ENCODE data around the gene CCNJL. TPM values are rescaled to one million over a fixed set of nuclear protein-coding genes. Genes with fewer than 3 reads are reported as not detected.

CCNJL gene
- polyA plus RNA-seq (2011; rRNA removed) (16.2 and 16.8 TPM in 2 replicates), polyA plus RNA-seq (2017; fragmentation: RNase III; extraction: RNeasy Plus Mini Kit Qiagen cat#74134 plus additional on column Dnase treatment) (6.6 to 8.4 TPM (median 7.4 TPM) in 3 replicates), polyA minus RNA-seq (2011; rRNA and poly(A)+ RNA removed) (21.0 and 23.0 TPM in 2 replicates)
- 12.6 and 14.8 TPM in 2 replicates for polyA plus RNA-seq (2012; cell fraction: cytosol; rRNA removed)
- 8.7 and 12.7 TPM in 2 replicates for polyA plus RNA-seq (2012; cell fraction: nucleus; rRNA removed)

DNA sequence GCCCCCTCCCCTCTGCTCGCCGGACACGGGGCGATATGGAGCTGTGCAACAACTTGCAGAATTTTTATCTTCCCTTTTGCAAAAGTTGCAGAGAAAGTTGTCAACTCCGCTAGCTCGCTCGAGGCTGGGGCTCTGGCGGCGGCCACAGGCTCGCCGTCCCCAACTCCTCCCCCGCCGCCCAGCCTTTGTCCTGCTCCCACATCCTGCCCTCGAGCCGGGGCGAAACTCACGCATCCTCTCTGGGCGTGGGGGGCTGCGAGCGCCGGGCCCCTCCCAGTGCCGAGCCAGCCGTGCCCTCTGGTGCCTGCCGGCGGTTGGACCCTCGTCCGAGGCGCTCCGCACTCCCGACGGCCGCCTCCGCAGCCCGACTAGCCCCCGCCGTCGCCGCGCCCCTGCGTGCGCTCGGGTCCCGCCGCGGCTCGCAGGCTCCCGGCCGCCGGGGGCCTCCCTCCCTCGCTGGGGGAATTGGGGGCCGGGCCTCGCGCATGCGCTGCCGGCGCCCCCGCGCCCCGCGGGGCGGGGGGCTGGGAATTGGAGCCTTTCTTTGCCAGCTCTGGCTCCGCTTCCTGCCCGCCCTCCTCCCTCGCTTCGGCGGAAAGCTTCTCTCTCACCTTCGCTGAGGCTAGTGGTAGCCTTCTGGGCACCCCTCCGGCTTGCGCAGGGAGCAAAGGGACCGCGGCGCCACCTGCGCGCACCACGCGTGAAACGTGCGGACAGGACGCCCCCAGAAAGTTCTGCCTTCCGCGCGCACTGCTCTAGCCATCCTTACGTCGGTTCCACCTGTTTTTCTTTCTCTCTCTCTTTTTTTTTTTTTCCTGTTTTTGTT is at the start of gene CCNJL:
TSS of gene CCNJL (minus strand) at position 431 of the 826 bp plus-strand sequence. CDS start 641 bp downstream, outside the sequence.
- TF ChIP-seq SMC3 (IDR thresholded peaks at IDR 0.05): no peak
- TF ChIP-seq POLR2AphosphoS2 (conservative IDR thresholded peaks at IDR 0.05; ENCODE audit: low read length): no peak
- no peak for TF ChIP-seq RAD21 (conservative IDR thresholded peaks at IDR 0.05 in 1 of 2, IDR thresholded peaks at IDR 0.05 in 1 of 2)
- TF ChIP-seq HOXA7 (CRISPR knock-in tag; IDR thresholded peaks at IDR 0.05): no peak
- TF ChIP-seq TFCP2L1 (CRISPR knock-in tag; IDR thresholded peaks at IDR 0.05): no peak
- TF ChIP-seq HMGXB4 (CRISPR knock-in tag; IDR thresholded peaks at IDR 0.05; ENCODE audit: borderline replicate concordance): no peak
- 0 out of 2 replicates have a peak, but pooled peaks have one; percentile 36 for TF ChIP-seq PHF8 (IDR thresholded peaks at IDR 0.05; ENCODE audit: borderline replicate concordance, low read depth)
- TF ChIP-seq, protein P1, sequence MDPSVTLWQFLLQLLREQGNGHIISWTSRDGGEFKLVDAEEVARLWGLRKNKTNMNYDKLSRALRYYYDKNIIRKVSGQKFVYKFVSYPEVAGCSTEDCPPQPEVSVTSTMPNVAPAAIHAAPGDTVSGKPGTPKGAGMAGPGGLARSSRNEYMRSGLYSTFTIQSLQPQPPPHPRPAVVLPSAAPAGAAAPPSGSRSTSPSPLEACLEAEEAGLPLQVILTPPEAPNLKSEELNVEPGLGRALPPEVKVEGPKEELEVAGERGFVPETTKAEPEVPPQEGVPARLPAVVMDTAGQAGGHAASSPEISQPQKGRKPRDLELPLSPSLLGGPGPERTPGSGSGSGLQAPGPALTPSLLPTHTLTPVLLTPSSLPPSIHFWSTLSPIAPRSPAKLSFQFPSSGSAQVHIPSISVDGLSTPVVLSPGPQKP (IDR thresholded peaks at IDR 0.05; ENCODE audit: low read depth, low read length): no peak
- TF ChIP-seq HES2 (IDR thresholded peaks at IDR 0.05): no peak
- peak; percentile 57 for TF ChIP-seq POLR2A (IDR thresholded peaks at IDR 0.05; ENCODE audit: low read length)
- no peak for TF ChIP-seq TP53 (CRISPR knock-in tag; IDR thresholded peaks at IDR 0.05)
- TF ChIP-seq ZNF302 (CRISPR knock-in tag; IDR thresholded peaks at IDR 0.05): no peak
- TF ChIP-seq CHD4 (IDR thresholded peaks at IDR 0.05; ENCODE audit: borderline replicate concordance): no peak
- no peak for TF ChIP-seq GATA3 (IDR thresholded peaks at IDR 0.05; ENCODE audit: borderline replicate concordance)
- TF ChIP-seq, protein P2, sequence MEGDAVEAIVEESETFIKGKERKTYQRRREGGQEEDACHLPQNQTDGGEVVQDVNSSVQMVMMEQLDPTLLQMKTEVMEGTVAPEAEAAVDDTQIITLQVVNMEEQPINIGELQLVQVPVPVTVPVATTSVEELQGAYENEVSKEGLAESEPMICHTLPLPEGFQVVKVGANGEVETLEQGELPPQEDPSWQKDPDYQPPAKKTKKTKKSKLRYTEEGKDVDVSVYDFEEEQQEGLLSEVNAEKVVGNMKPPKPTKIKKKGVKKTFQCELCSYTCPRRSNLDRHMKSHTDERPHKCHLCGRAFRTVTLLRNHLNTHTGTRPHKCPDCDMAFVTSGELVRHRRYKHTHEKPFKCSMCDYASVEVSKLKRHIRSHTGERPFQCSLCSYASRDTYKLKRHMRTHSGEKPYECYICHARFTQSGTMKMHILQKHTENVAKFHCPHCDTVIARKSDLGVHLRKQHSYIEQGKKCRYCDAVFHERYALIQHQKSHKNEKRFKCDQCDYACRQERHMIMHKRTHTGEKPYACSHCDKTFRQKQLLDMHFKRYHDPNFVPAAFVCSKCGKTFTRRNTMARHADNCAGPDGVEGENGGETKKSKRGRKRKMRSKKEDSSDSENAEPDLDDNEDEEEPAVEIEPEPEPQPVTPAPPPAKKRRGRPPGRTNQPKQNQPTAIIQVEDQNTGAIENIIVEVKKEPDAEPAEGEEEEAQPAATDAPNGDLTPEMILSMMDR (IDR thresholded peaks at IDR 0.05): no peak
- peak; percentile 55 to 58; a peak in 4 of 5 replicates for TF ChIP-seq JUN (IDR thresholded peaks at IDR 0.05)
- TF ChIP-seq BCL3 (IDR thresholded peaks at IDR 0.05): peak; percentile 58; the same call in 1 of the 3 replicates
- TF ChIP-seq MYC (IDR thresholded peaks at IDR 0.05; ENCODE audit: borderline replicate concordance, low read length): no peak
- TF ChIP-seq BHLHE40 (IDR thresholded peaks at IDR 0.05; ENCODE audit: low read depth, low read length): no peak
- TF ChIP-seq JUNB (IDR thresholded peaks at IDR 0.05): no peak
- no peak for TF ChIP-seq CBX8 (IDR thresholded peaks at IDR 0.05)
- TF ChIP-seq MAZ (IDR thresholded peaks at IDR 0.05; ENCODE audit: borderline replicate concordance, low read depth, low read length): 0 out of 2 replicates have a peak, but pooled peaks have one; percentile 37
- TF ChIP-seq ZC3H11A (IDR thresholded peaks at IDR 0.05): no peak
- TF ChIP-seq EHF (CRISPR knock-in tag; IDR thresholded peaks at IDR 0.05): no peak
- TF ChIP-seq, protein P3, sequence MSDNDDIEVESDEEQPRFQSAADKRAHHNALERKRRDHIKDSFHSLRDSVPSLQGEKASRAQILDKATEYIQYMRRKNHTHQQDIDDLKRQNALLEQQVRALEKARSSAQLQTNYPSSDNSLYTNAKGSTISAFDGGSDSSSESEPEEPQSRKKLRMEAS (IDR thresholded peaks at IDR 0.05): no peak; the same call in 1 of the 2 replicates
- TF ChIP-seq ZFP36 (IDR thresholded peaks at IDR 0.05; ENCODE audit: borderline replicate concordance, partially characterized antibody): no peak
- TF ChIP-seq FOXS1 (CRISPR knock-in tag; IDR thresholded peaks at IDR 0.05): no peak
- TF ChIP-seq KDM1A (IDR thresholded peaks at IDR 0.05; ENCODE audit: low read depth): no peak
- TF ChIP-seq HOXB13 (CRISPR knock-in tag; IDR thresholded peaks at IDR 0.05; ENCODE audit: low read depth): no peak
- peak within 1 kb of the TSS; percentile 89 to 91 for H3K27ac ChIP-seq
- H3K4me1 ChIP-seq: peaks cover 46% of the 10 kb centered on the region
- H3K9me3 ChIP-seq: no peaks in the 10 kb centered on the region
- ATAC-seq (peak; percentile 69 to 77), DNase-seq (ENCODE audit: low read depth in 1 of 2, low spot score in 1 of 2) (peak; percentile 62 to 86), FAIRE-seq (no peak)
- under 1% methylated on average over 44 of the region's 84 CpGs for WGBS (ENCODE audit: missing lambda C conversion rate)
- CTCF ChIA-PET: interaction anchor here (0.6 to 1.9 kb wide), 9 partner anchors 21 to 114 kb away, joined by 3 to 9 read pairs (median 4); no protein-coding TSS in a partner anchor
- H3K4me3 ChIP-seq: peak within 1 kb of the TSS; percentile 80
- POLR2A ChIA-PET: interaction anchor here (0.6 to 2.3 kb wide), 7 partner anchors 11 to 533 kb away, joined by 3 to 15 read pairs (median 4); no protein-coding TSS in a partner anchor
- peak within 1 kb of the TSS; percentile 84 for H3K4me2 ChIP-seq

All from A549 (cell line).